GM21360 (cell line): ENCODE results near the gene KTI12.

ENCODE experiments used
- ATAC-seq: cut with Tn5 transposase; IDR thresholded peaks from one replicate; pipeline ENCODE4 v1.9.1; 2021; ENCODE audit warnings: mild to moderate bottlenecking, moderate library complexity; ENCODE audit not compliant: unreplicated experiment

Gene KTI12

DNA sequence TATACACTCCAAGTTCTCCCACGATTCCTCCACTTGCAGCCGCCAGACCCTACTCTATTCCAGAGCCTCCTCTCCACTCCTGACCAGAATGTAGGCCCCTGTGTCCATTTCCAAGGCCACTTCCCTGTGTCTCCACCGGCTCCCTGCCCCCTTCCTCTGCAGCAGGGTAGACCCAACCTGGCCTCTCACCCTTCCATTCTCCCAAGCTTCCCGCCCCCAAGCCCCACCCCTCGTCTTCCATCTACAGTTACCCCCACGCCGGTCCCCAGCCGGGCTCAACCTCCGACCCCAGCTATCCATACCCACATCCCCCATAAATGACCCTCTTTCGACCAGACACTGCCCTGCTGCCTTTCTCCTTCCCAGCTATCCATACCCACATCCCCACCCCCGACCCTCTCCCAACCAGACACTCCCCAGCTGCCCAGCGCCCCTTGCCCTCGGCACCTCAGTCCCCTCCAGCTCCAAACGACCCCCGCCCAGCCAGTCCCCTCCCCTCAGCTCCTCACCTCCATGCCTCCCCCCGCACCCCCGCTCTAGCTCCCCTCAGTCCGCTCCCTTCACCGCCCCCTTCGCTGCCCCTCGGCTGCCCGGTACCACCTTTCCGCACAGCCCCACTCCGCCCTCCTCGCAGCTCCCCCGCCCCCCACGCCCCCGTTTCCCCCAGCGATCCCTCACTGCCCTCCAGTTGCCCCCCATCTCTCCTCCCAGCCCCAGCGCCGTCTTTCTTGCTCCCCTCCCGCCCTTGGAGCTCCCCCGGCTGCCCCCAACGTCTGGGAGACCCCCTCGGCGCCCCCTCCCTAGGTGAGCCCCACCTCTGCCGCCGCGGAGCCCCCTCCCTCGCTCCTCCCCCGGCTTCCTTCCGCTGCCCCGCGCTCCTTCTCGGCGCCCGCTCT lies 43.8 kb downstream of the KTI12 start:
- ATAC-seq: no peak

GRCh38 chr1:51988254-51988653 lies 45.4 kb downstream of the KTI12 start:
- ATAC-seq: no peak

- no peak for ATAC-seq
Measured at GRCh38 chr1:51986718-51987117, 46.9 kb downstream of the KTI12 start.

DNA sequence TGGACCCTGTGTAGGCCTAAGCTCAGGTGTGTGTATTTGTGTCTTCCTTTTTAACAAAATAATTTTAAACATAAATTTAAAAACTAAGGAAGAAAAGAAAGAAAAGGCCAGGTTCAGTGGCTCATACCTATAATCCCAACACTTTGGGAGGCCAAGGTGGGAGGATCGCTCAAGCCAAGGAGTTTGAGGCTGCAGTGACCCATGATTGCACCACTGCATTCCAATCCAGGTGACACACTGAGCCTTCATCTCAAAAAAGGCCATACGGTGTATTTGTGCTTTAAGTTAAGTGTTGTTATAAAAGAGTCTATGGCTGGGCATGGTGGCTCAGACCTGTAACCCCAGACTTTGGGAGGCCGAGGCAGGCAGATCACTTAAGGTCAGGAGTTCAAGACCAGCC lies 51.4 kb downstream of the KTI12 start:
- no peak for ATAC-seq
